Peyer's patch (tissue), 4 donors: ENCODE data around the gene PTPRK.

Source experiments
- POLR2A ChIP-seq, 2 donors: fragments of 450-650 bp; IDR thresholded peaks; one replicate each; pipeline ENCODE4 v1.5.1; 2017; ENCODE audit warnings: antibody characterized with exemption in 2 of 2, mild to moderate bottlenecking in 2 of 2, moderate library complexity in 2 of 2
- TF ChIP-seq, protein P1 (sequence below), 6 experiments: fragments of 450-650 bp in 4 of 6; fragments of 200-600 bp in 2 of 6; sonication (generic) in 1 of 6; IDR thresholded peaks; one replicate each; pipeline ENCODE4 v1.5.1; 2017 to 2019; ENCODE audit warnings: antibody characterized with exemption in 6 of 6, mild to moderate bottlenecking in 3 of 6, moderate library complexity in 1 of 6

DNA sequence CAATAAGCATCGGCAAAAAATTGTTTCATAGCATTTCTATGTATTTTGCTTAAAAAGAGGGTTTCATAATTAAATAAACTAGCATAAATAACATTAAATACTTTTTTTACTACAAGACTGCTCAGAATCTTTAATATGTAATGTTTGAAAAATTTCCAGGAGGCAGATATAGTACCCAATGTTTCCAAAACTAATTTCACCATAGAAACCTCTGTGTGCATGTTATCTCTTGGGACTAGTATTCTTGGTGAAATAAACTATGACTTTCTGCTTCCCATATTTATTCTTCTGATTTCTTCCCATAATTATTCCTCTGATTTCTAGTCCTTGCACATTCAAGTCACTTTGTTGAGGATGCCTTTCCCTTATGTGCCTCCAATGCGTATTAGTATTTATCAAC lies 94.5 kb downstream of the PTPRK start:
- TF ChIP-seq, protein P1, sequence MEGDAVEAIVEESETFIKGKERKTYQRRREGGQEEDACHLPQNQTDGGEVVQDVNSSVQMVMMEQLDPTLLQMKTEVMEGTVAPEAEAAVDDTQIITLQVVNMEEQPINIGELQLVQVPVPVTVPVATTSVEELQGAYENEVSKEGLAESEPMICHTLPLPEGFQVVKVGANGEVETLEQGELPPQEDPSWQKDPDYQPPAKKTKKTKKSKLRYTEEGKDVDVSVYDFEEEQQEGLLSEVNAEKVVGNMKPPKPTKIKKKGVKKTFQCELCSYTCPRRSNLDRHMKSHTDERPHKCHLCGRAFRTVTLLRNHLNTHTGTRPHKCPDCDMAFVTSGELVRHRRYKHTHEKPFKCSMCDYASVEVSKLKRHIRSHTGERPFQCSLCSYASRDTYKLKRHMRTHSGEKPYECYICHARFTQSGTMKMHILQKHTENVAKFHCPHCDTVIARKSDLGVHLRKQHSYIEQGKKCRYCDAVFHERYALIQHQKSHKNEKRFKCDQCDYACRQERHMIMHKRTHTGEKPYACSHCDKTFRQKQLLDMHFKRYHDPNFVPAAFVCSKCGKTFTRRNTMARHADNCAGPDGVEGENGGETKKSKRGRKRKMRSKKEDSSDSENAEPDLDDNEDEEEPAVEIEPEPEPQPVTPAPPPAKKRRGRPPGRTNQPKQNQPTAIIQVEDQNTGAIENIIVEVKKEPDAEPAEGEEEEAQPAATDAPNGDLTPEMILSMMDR (IDR thresholded peaks at IDR 0.05): no peak
- TF ChIP-seq POLR2A (IDR thresholded peaks at IDR 0.05): no peak
